ENCODE measurements around the gene CRYBA2. TPM values are rescaled to one million over a fixed set of nuclear protein-coding genes. Genes with fewer than 3 reads are reported as not detected.
A peak's percentile ranks its signal among the peaks of the same experiment; 100 is the strongest.

Gene CRYBA2
- total RNA-seq, 1 donor from 2014 or later, result not detected

- Histone ChIP-seq H3K4me3 (no peak overlapping the region), H3K4me1 (no peaks in the 10 kb centered on the region), H3K36me3 (no peaks in the 10 kb centered on the region), H3K27ac (no peak overlapping the region), H3K9me3 (no peaks in the 10 kb centered on the region), H3K27me3 (peaks cover 22% of the 10 kb centered on the region)
- no peak for TF ChIP-seq CTCF (IDR thresholded peaks at IDR 0.05)
- ATAC-seq, result no peak
- intact Hi-C loops (cut with DNase I), result no loop called here
- no peak for DNase-seq
These were observed 16.1 kb upstream of the CRYBA2 start for GRCh38 chr2:219009294-219009693.

GRCh38 chr2:219003979-219004378 lies 10.8 kb upstream of the CRYBA2 start:
- ATAC-seq (no peak), DNase-seq (no peak)
- Histone ChIP-seq H3K4me1 (peaks cover 17% of the 10 kb centered on the region), H3K4me3 (no peak overlapping the region), H3K36me3 (no peaks in the 10 kb centered on the region), H3K27me3 (peaks cover 72% of the 10 kb centered on the region), H3K9me3 (no peaks in the 10 kb centered on the region), H3K27ac (no peak overlapping the region)
- no peak for TF ChIP-seq CTCF (IDR thresholded peaks at IDR 0.05)
- intact Hi-C loops (cut with DNase I), result no loop called here

DNA sequence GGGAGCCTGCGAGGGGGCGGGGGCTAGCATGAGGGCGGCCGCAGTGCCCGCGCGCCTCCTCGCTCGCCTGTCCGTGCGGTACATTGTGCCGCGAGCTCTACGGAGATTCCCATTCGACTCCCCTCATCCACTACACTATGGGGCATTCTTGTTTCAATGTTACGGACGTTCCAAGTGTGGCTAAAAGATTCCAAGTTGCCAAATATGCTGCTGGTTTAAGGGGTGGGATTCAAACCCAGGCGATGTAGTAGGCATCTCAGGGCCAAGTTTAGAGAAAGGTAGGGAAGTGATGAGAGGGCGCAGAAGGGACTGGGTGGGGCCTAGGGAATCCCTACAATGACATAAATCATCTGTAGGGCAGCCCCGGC lies 10.0 kb upstream of the CRYBA2 start:
- Histone ChIP-seq H3K9me3 (no peaks in the 10 kb centered on the region), H3K27ac (no peak overlapping the region), H3K36me3 (no peaks in the 10 kb centered on the region), H3K4me3 (peak overlapping the region; percentile 40), H3K27me3 (peaks cover 72% of the 10 kb centered on the region), H3K4me1 (peaks cover 17% of the 10 kb centered on the region)
- intact Hi-C loops (cut with DNase I), result no loop called here
- no peak for ATAC-seq
- no peak for DNase-seq
- TF ChIP-seq CTCF (IDR thresholded peaks at IDR 0.05), result peak; percentile 47

- Histone ChIP-seq H3K27ac (peak overlapping the region; percentile 58), H3K36me3 (no peaks in the 10 kb centered on the region), H3K27me3 (peaks cover 72% of the 10 kb centered on the region), H3K9me3 (no peaks in the 10 kb centered on the region), H3K4me1 (peaks cover 17% of the 10 kb centered on the region), H3K4me3 (peak overlapping the region; percentile 40)
- ATAC-seq, result peak; percentile 80
- intact Hi-C loops (cut with DNase I), result no loop called here
- DNase-seq, result peak; percentile 90
- TF ChIP-seq CTCF (IDR thresholded peaks at IDR 0.05), result peak; percentile 36
These were observed 9.4 kb upstream of the CRYBA2 start for GRCh38 chr2:219002395-219003266.

DNA sequence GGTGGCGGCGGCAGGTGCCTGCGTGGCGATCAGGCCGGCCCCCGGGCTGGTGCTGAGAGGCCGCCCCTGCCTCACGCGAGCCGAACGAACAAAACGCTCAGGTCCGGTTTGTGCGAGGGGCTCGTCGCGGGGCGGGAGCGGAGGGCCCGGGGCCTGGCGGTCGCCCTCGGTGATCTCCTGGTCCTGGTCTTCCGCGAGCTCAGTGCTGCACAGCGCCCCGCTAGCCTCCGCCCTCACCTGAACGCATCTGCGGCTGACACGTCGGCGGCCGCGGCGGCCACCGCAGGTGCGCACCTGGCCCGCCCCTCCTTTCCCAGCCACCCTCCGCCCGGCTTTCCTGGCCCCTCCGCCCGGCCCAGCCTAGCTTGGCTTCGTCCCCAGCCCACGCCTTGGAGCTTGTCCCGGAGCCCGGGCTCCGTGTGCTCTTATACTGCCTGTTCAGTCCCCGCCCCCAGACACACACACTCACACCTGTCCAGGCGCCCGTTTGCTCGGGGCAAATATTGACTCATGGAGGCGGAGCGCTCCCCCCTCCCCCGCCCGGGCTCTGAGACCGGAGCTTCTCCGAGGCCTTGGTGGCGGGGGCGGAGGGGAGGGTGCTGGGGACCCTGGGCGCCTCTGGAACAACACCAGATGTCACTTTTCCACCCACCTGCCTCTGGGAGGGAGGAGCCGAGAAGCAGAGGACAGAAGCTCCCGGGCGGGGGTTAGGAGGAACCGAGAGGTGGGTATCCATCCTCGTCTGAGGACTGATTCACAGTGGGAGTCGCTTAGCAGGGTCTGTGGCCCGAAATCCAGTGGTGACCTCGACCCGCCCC lies 8.6 kb upstream of the CRYBA2 start:
- peak overlapping the region; percentile 80 for H3K27ac ChIP-seq
- TF ChIP-seq CTCF (IDR thresholded peaks at IDR 0.05), result no peak
- H3K4me1 ChIP-seq, result peaks cover 17% of the 10 kb centered on the region
- H3K4me3 ChIP-seq, result peak overlapping the region; percentile 40
- intact Hi-C loops (cut with DNase I), result no loop called here
- ATAC-seq (peak; percentile 87), DNase-seq (peak; percentile 94)
- H3K36me3 ChIP-seq, result no peaks in the 10 kb centered on the region
- H3K9me3 ChIP-seq, result no peaks in the 10 kb centered on the region
- H3K27me3 ChIP-seq, result peaks cover 76% of the 10 kb centered on the region
